ENCODE results near the gene FCRLB. TPM values are rescaled to one million over a fixed set of nuclear protein-coding genes. Genes with fewer than 3 reads are reported as not detected.
"Not testable (repeated sequence)": the region's sequence is repeated elsewhere in the genome, so short reads cannot be mapped to it uniquely, and the experiment has no call there.

The FCRLB gene
- total and polyA plus RNA-seq, 3 experiments from 2014 or later = 0.24 to 2.2 (median 0.33) TPM

DNA sequence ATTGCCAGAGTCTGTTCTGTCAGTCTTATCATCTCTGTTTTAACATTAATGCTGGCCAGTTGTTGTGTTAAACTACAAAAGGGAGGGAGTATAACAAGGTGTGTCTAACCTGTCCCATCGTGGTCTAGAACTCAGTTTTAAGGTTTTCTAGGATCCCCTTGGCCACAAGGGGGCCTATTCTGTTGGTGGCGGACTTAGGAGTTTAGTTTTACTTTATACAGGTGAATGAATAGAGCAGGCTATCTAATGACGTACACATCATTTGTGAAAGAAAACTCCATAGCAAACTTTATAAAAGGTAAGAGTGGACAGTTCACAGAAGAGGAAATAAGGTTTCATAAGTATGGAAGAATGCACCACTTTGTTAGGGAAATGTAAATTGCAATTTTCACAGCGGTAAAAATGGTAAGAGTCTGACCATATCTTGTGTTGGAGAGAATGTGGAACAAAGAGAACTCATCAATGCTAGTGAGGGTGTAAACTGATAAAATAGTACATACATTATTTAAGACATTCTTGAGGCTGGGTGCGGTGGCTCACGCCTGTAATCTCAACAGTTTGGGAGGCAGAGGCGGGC, 42.3 kb downstream of the FCRLB start:
- H3K9me3 Mint-ChIP-seq = no peaks in the 10 kb centered on the region
- POLR2A ChIA-PET = no interaction called here
- CTCF ChIA-PET = interaction anchor here (0.9 to 1.0 kb wide), 2 partner anchors 9 to 37 kb away, joined by 3 read pairs; no protein-coding TSS in a partner anchor

GRCh38 chr1:161766102-161766981, 45.0 kb downstream of the FCRLB start, which contains the start of gene ATF6:
Gene ATF6, plus strand, starts transcription at chr1:161766320. Its CDS starts 41 bp downstream, at chr1:161766361.
- ChIA-PET CTCF (interaction anchor here (0.9 to 1.5 kb wide), 4 partner anchors 17 to 271 kb away, joined by 3 to 6 read pairs (median 4); partner anchors contain the start of gene DUSP12), POLR2A (no interaction called here)
- no peaks in the 10 kb centered on the region for H3K27me3 ChIP-seq (ENCODE audit: insufficient read depth, low read length, poor library complexity, severe bottlenecking)
- H3K4me1 ChIP-seq (ENCODE audit: insufficient read depth, low read length) = peaks cover 44% of the 10 kb centered on the region
- H3K4me3 Mint-ChIP-seq = peak within 1 kb of the TSS; percentile 97 to 100 (median 99)
- H3K4me3 ChIP-seq (ENCODE audit: low read length) = peak within 1 kb of the TSS; percentile 91
- peak within 1 kb of the TSS; percentile 86 for H3K27ac ChIP-seq (ENCODE audit: low read depth, low read length)
- H3K9me3 Mint-ChIP-seq = no peaks in the 10 kb centered on the region
- H3K36me3 Mint-ChIP-seq = peaks cover 0 to 12% (median 2%) of the 10 kb centered on the region in 3 donors
- H3K36me3 ChIP-seq (ENCODE audit: insufficient read depth, low read length) = no peaks in the 10 kb centered on the region
- peak within 1 kb of the TSS; percentile 93 to 100 (median 98) for H3K27ac Mint-ChIP-seq
- peaks cover 34 to 41% (median 39%) of the 10 kb centered on the region in 3 donors for H3K4me1 Mint-ChIP-seq
- no peaks in the 10 kb centered on the region for H3K9me3 ChIP-seq (ENCODE audit: low read length)
- peak; percentile 61 to 85 (median 73) for DNase-seq
- H3K27me3 Mint-ChIP-seq = no peaks in the 10 kb centered on the region

More for the DNA sequence above, 42.3 kb downstream of the FCRLB start:
- DNase-seq = peak in 3 of 5 donors; percentile 33 to 51 (median 51)
- Mint-ChIP-seq H3K4me3 (peak overlapping the region; percentile 44 to 87 (median 64)), H3K27me3 (no peaks in the 10 kb centered on the region), H3K36me3 (peaks cover 0 to 16% (median 6%) of the 10 kb centered on the region in 3 donors), H3K27ac (peak overlapping the region in 6 of 8 donors; percentile 1 to 81 (median 57)), H3K4me1 (peaks cover 33 to 41% (median 34%) of the 10 kb centered on the region in 3 donors)
- H3K27me3 ChIP-seq (ENCODE audit: insufficient read depth, low read length, poor library complexity, severe bottlenecking) = no peaks in the 10 kb centered on the region
- H3K27ac ChIP-seq (ENCODE audit: low read depth, low read length) = no peak overlapping the region
- no peak overlapping the region for H3K4me3 ChIP-seq (ENCODE audit: low read length)
- no peaks in the 10 kb centered on the region for H3K36me3 ChIP-seq (ENCODE audit: insufficient read depth, low read length)
- H3K9me3 ChIP-seq (ENCODE audit: low read length) = no peaks in the 10 kb centered on the region
- H3K4me1 ChIP-seq (ENCODE audit: insufficient read depth, low read length) = peaks cover 26% of the 10 kb centered on the region

DNA sequence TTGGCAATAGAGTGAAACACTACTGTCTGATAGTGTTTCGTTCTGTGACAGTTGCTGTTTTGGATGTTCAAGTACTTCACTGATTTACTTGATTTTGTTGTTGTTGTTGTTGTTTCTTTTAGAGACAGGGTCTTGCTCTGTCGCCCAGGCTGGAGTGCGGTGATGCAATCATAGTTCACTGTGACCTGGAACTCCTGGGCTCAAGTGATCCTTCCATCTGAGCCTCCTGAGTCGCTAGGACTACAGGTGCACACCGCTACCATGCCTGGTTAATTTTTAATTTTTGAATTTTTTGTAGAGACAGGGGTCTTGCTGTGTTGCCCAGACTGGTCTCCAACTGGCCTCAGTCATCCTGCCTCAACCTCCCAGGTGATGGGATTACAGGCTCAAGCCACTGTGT, 47.1 kb downstream of the FCRLB start:
- no peak overlapping the region for H3K27ac ChIP-seq (ENCODE audit: low read depth, low read length)
- H3K4me1 Mint-ChIP-seq = peaks cover 31 to 39% (median 38%) of the 10 kb centered on the region in 3 donors
- no peaks in the 10 kb centered on the region for H3K27me3 Mint-ChIP-seq
- H3K36me3 ChIP-seq (ENCODE audit: insufficient read depth, low read length) = no peaks in the 10 kb centered on the region
- ChIA-PET CTCF (no interaction called here), POLR2A (no interaction called here)
- peak overlapping the region in 5 of 7 donors; percentile 37 to 99 (median 97) for H3K4me3 Mint-ChIP-seq
- no peaks in the 10 kb centered on the region for H3K9me3 Mint-ChIP-seq
- peak overlapping the region in 3 of 8 donors; percentile 30 to 48 (median 43) for H3K27ac Mint-ChIP-seq
- H3K4me3 ChIP-seq (ENCODE audit: low read length) = no peak overlapping the region
- H3K4me1 ChIP-seq (ENCODE audit: insufficient read depth, low read length) = peaks cover 52% of the 10 kb centered on the region
- DNase-seq = no peak
- no peaks in the 10 kb centered on the region for H3K9me3 ChIP-seq (ENCODE audit: low read length)
- peaks cover 0 to 12% (median 2%) of the 10 kb centered on the region in 3 donors for H3K36me3 Mint-ChIP-seq
- no peaks in the 10 kb centered on the region for H3K27me3 ChIP-seq (ENCODE audit: insufficient read depth, low read length, poor library complexity, severe bottlenecking)

GRCh38 chr1:161768986-161769672, 47.8 kb downstream of the FCRLB start:
- DNase-seq = no peak
- Histone ChIP-seq H3K9me3 (ENCODE audit: low read length) (no peaks in the 10 kb centered on the region), H3K27me3 (ENCODE audit: insufficient read depth, low read length, poor library complexity, severe bottlenecking) (no peaks in the 10 kb centered on the region), H3K4me3 (ENCODE audit: low read length) (no peak overlapping the region), H3K27ac (ENCODE audit: low read depth, low read length) (no peak overlapping the region), H3K36me3 (ENCODE audit: insufficient read depth, low read length) (no peaks in the 10 kb centered on the region), H3K4me1 (ENCODE audit: insufficient read depth, low read length) (peaks cover 52% of the 10 kb centered on the region)
- Mint-ChIP-seq H3K4me3 (peak overlapping the region in 1 of 7 donors; percentile 11), H3K4me1 (peaks cover 26 to 42% (median 33%) of the 10 kb centered on the region in 3 donors), H3K27me3 (no peaks in the 10 kb centered on the region), H3K27ac (peak overlapping the region in 1 of 8 donors; percentile 37), H3K9me3 (no peaks in the 10 kb centered on the region), H3K36me3 (peaks cover 0 to 14% (median 2%) of the 10 kb centered on the region in 3 donors)
- POLR2A ChIA-PET = no interaction called here
- CTCF ChIA-PET = no interaction called here

GRCh38 chr1:161769673-161770045, 48.3 kb downstream of the FCRLB start:
- POLR2A ChIA-PET; CTCF ChIA-PET; H3K9me3 ChIP-seq (ENCODE audit: low read length); H3K27ac Mint-ChIP-seq; H3K36me3 ChIP-seq (ENCODE audit: insufficient read depth, low read length); H3K4me3 ChIP-seq (ENCODE audit: low read length); H3K27me3 ChIP-seq (ENCODE audit: insufficient read depth, low read length, poor library complexity, severe bottlenecking); H3K9me3 Mint-ChIP-seq; H3K27ac ChIP-seq (ENCODE audit: low read depth, low read length); H3K27me3 Mint-ChIP-seq; DNase-seq: not testable (repeated sequence)
- H3K4me1 ChIP-seq (ENCODE audit: insufficient read depth, low read length) = peaks cover 55% of the 10 kb centered on the region
- Mint-ChIP-seq H3K4me1 (peaks cover 26 to 42% (median 33%) of the 10 kb centered on the region in 3 donors), H3K4me3 (peak overlapping the region in 2 of 7 donors; percentile 3 to 84), H3K36me3 (peaks cover 0 to 15% (median 2%) of the 10 kb centered on the region in 3 donors)

GRCh38 chr1:161770250-161770649, 48.9 kb downstream of the FCRLB start:
- H3K4me3 Mint-ChIP-seq = peak overlapping the region in 2 of 7 donors; percentile 63 to 84
- H3K4me1 ChIP-seq (ENCODE audit: insufficient read depth, low read length) = peaks cover 61% of the 10 kb centered on the region
- no peak overlapping the region for H3K27ac ChIP-seq (ENCODE audit: low read depth, low read length)
- no peaks in the 10 kb centered on the region for H3K27me3 ChIP-seq (ENCODE audit: insufficient read depth, low read length, poor library complexity, severe bottlenecking)
- no peaks in the 10 kb centered on the region for H3K36me3 ChIP-seq (ENCODE audit: insufficient read depth, low read length)
- H3K27ac Mint-ChIP-seq = no peak overlapping the region
- peaks cover 0 to 15% (median 2%) of the 10 kb centered on the region in 3 donors for H3K36me3 Mint-ChIP-seq
- POLR2A ChIA-PET = no interaction called here
- peaks cover 26 to 40% (median 30%) of the 10 kb centered on the region in 3 donors for H3K4me1 Mint-ChIP-seq
- no peaks in the 10 kb centered on the region for H3K27me3 Mint-ChIP-seq
- H3K9me3 ChIP-seq (ENCODE audit: low read length) = no peaks in the 10 kb centered on the region
- no peaks in the 10 kb centered on the region for H3K9me3 Mint-ChIP-seq
- CTCF ChIA-PET = no interaction called here
- H3K4me3 ChIP-seq (ENCODE audit: low read length) = no peak overlapping the region
- no peak for DNase-seq

DNA sequence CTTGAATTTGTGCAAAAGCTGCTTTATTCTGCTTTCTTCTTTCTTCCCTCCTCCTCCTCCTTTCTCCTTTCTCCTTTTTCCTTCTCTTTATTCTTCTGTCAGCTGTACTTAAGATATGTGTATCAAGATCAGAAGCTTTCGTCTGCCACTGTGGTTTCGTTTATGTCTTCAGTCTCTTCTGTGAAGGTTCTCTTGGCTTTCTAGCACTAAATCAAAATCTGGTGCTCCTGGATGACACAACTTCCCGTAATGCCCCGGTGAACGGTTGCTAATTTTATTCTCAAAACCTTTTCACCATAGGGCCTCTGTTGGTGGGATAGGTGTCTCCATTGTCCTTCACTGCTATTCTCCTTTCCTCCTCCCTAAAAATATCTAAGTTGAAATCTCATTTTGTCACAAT, 49.8 kb downstream of the FCRLB start:
- no peaks in the 10 kb centered on the region for H3K36me3 ChIP-seq (ENCODE audit: insufficient read depth, low read length)
- ChIA-PET POLR2A (no interaction called here), CTCF (no interaction called here)
- H3K4me1 ChIP-seq (ENCODE audit: insufficient read depth, low read length) = peaks cover 65% of the 10 kb centered on the region
- H3K27ac Mint-ChIP-seq = no peak overlapping the region
- H3K4me3 ChIP-seq (ENCODE audit: low read length) = no peak overlapping the region
- no peaks in the 10 kb centered on the region for H3K9me3 Mint-ChIP-seq
- H3K27me3 ChIP-seq (ENCODE audit: insufficient read depth, low read length, poor library complexity, severe bottlenecking) = no peaks in the 10 kb centered on the region
- no peak overlapping the region for H3K4me3 Mint-ChIP-seq
- H3K36me3 Mint-ChIP-seq = peaks cover 0 to 12% (median 2%) of the 10 kb centered on the region in 3 donors
- peak in 1 of 5 donors; percentile 12 for DNase-seq
- no peaks in the 10 kb centered on the region for H3K27me3 Mint-ChIP-seq
- H3K27ac ChIP-seq (ENCODE audit: low read depth, low read length) = no peak overlapping the region
- peaks cover 23 to 35% (median 24%) of the 10 kb centered on the region in 3 donors for H3K4me1 Mint-ChIP-seq
- H3K9me3 ChIP-seq (ENCODE audit: low read length) = no peaks in the 10 kb centered on the region

All from CD8-positive, alpha-beta memory T cell (primary cell).